Stimulated activated CD4-positive, alpha-beta T cell treated with anti-CD3 and anti-CD28 coated beads, Interleukin-4, amount 100 ng/mL, for 48 hours (primary cell): ENCODE results near the gene FRMD4B.
A peak's percentile ranks its signal among the peaks of the same experiment; 100 is the strongest.

ENCODE experiments used
- DNase-seq, 2 donors: peaks; one replicate each; pipeline ENCODE4 v3.0.0-alpha.2; 2020; ENCODE audit warnings: low read depth in 2 of 2

The FRMD4B gene

GRCh38 chr3:69385723-69386555 is at the start of gene FRMD4B:
Gene FRMD4B (minus strand): TSS chr3:69386088. CDS start chr3:69385989, 99 bp downstream.
- DNase-seq = peak; percentile 21 to 26

- no peak for DNase-seq
These were observed 48.1 kb upstream of the FRMD4B start for GRCh38 chr3:69433969-69434325.

DNA sequence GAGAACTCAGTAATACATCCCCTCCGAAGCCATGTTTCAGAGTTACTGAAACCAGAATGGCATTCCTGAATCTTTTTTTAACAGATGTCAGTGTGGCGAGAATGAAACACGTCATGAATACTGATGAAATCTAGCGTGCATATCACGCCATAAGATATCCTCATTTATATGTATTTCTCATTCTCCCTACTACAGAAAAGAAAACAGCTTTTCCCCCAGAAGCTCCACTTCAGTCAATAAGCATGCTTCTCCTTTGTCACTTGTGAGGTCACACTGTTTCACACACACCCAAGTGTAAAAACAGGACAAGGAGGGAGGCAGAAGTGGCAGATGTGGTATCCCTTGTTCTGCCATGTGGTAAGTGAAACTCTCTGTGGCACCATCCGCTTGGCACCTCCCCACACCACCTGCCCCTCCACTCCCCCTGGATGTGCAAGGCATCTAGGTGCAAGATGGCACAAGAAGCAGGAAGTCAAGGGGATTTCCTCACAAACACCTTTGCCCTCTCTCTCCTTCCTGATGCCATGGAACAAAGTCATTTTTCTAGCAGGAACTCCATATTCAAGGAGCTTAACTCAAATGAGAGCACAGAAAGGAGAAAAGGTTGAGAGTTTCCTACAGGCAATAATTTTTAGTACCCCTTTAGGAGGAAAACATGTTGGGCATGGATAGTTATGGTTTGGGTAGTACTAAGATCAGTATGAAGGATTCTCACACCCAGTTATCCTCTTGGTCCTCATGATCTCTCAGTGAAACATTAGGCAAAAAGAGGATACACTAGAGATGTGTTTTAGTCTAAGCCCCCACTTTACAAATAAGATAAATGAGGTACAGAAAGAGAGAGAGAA is 47.5 kb upstream of the FRMD4B start:
- no peak for DNase-seq

GRCh38 chr3:69428657-69429255 is 42.9 kb upstream of the FRMD4B start:
- DNase-seq = no peak

DNA sequence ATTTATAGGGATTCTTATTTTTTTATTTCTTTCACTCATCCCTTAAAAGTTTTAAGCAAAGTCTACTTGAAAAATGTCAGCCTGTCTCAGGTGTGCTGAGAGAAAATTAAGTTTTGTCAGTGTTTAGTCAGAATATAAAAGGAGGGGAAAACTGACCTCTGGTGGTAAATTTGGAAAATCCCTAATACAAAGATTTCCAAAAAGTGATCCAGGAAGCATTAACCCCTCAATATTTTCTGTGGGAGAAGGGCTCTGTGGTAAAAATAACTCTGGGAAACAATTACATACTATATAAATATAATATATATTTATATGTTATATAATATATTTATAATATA is 41.0 kb upstream of the FRMD4B start:
- no peak for DNase-seq

DNA sequence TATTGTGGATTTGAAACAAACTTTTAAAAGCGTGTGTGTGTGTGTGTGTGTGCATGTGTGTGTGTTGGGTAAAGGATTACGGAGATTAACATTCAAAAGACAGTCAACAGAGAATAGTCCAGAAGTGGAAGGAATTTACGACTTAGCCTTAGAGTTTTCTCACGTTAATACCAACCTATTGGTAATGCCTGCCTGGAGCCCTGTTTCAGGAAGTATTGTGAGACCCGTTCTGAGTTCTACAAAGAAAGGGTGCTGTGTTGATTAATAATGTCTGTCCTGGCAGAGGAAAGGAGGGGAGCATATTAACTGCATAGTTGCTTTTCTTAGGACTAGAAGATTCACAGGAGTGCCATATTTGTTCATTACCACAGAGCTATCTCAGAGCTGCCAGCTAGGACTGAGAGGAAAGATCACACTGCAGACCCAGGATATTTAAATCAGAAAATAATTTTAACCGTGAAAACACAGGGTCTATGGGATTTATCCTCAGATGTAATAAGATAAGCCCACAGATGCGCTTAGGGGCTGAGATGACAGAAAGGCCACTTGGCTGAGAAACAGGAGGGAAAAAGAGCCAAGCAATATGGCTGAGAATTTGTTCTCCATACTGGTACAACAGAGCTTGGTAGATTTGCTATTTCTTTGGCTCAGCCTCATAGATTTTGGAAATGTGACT is 40.5 kb upstream of the FRMD4B start:
- DNase-seq = no peak

GRCh38 chr3:69425249-69425648 is 39.4 kb upstream of the FRMD4B start:
- DNase-seq = no peak

DNA sequence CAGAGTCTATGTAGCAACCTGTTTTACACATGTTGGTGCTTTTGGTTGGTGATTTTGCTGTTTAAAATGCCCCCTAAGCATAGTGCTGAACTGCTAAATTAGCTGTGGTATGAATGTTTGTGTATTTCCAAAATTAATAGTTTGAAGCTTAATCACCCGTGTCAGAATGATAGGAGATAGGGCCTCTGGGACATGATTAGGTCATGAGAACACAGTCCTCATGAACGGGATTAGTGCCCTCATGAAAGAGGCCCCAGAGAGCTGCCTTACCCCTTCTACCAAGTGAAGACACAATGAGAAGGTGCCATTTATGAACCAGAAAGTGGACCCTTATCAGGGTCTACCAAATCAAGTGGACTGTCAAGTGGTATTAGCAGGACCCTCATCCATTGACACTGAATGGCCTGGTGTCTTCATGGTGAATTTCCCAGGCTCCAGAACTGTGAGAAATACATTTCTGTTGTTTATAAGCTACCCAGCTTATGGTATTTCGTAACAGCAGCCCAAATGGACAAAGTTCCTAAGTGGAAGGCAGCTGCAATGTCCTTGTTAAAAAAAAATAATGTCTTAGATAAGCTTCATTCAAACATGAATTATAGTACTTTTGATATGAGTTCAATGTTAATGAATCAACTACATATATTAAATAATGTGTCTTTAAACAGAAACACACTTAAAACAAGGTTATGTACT is 37.7 kb upstream of the FRMD4B start:
- DNase-seq = no peak

- no peak for DNase-seq
These were observed 36.9 kb upstream of the FRMD4B start for GRCh38 chr3:69422751-69423150.

- DNase-seq = no peak
These were observed 35.1 kb upstream of the FRMD4B start for GRCh38 chr3:69420781-69421520.

- DNase-seq = no peak
These were observed 33.4 kb upstream of the FRMD4B start for GRCh38 chr3:69419276-69419675.

DNA sequence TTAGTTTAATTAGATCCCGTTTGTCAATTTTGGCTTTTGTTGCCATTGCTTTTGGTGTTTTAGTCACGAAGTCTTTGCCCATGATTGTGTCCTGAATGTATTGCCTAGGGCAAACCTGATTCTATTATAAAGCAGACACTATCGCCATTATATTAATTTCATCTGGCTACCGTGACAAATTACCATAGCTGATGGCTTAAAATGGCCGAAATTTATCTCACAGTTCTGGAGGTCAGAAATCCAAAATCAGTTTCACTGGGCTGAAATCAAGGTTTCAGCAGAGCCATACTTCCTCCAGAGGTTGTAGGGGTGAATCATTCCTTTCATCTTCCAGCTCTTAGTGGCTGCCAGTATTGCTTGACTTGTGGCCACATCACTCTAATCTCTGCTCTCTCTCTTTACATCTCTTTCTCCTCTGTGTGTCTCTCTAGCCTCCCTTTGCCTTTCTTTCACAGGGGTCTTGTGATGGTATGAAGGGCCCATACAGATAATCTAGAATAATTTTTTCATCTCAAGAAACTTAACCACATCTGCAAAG is 31.7 kb upstream of the FRMD4B start:
- no peak for DNase-seq

DNA sequence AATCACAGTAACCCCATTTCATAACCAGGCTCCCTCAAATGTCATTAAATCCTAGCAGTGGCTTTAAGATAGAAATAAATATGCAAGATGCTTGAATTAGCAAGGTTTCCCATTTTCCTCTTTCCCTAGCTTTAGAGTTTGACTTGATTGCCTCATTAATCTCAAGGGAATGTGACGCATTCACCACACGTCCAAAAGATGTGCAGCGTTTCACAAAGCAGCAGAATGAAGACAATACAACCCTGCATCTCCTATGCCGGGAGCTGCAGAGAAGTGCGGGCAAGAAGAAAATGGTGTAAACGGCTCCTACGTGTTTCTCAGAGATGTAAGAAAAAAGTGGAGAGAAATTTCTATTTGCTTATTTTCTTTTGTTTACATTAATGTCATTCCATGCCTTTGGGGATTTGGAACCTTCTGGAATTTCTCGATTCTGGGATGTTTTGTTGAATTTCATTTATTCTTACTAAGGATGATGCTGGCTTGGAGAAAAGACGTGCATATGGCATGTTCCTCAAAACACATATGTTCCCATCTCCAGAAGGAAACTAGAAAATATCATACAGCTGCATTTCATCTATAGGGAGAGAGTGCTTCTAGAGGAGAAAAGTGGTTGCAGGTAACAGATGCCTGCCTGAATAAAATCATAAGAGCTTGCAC is 27.8 kb upstream of the FRMD4B start:
- no peak for DNase-seq

- DNase-seq = no peak
These were observed 25.5 kb upstream of the FRMD4B start for GRCh38 chr3:69411346-69411745.

GRCh38 chr3:69410301-69410700 is 24.4 kb upstream of the FRMD4B start:
- DNase-seq = peak; percentile 52 to 61

GRCh38 chr3:69409831-69410230 is 23.9 kb upstream of the FRMD4B start:
- DNase-seq = no peak

DNA sequence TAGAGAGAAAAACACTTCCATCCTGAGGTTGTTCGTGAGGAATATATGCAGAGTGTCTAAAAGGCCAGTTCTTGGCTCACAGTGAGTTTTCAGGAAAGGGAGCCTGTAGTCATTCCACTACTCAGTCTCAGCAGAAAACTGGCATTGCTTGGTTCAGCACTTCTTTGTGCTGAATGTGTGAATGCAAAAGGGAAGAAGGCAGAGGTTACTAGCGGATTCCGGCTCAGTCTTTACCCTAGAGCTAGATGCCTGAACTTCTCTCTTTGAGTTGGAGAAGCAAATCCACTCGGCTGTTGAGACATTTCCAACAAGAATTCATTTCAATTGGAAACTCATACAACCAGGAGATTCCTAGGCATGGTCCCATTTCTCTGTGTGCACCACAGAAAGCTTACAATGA is 23.1 kb upstream of the FRMD4B start:
- DNase-seq = no peak

DNA sequence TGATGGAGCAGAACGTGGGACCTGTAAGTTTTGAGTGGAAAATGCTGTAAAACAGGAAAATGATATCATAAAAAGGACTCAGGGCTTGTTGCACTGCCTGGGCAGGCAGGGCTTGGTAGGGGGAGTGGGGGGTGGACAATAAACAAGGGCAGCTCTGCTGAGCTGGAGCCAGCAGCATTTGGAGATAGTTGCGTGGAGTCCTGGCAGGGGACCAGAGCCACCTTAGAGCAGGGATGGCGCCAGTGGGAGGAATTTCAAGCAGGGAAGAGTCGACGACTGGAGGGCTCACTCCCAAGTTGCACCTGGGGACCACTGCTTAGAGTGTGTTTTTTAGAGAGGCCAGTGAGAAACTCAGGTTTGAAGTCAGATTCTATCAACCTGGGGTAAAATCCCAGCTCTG is 22.7 kb upstream of the FRMD4B start:
- no peak for DNase-seq

GRCh38 chr3:69407908-69408307 is 22.0 kb upstream of the FRMD4B start:
- no peak for DNase-seq

- DNase-seq = no peak
These were observed 20.3 kb upstream of the FRMD4B start for GRCh38 chr3:69406163-69406562.
